Sigmoid colon (tissue), 4 donors: Measurements from ENCODE around the gene CHMP2A.
A peak's percentile ranks its signal among the peaks of the same experiment; 100 is the strongest.

Experiments
- POLR2A ChIP-seq, 2 donors: fragments of 450-650 bp; IDR thresholded peaks; one replicate each; pipeline ENCODE4 v1.6.1; 2016; ENCODE audit warnings: antibody characterized with exemption in 2 of 2, mild to moderate bottlenecking in 2 of 2, moderate library complexity in 2 of 2
- POLR2AphosphoS5 ChIP-seq, 4 donors: sonication (generic); formaldehyde crosslinking; IDR thresholded peaks; one replicate each; pipeline ENCODE4 v1.6.1; 2017; ENCODE audit warnings: antibody characterized with exemption in 4 of 4
- TF ChIP-seq, protein P1 (sequence below), 4 experiments: fragments of 450-650 bp in 3 of 4; fragments of 200-600 bp in 1 of 4; IDR thresholded peaks; one replicate each; pipeline ENCODE4 v1.5.1; 2016 to 2019; ENCODE audit warnings: antibody characterized with exemption in 4 of 4, mild to moderate bottlenecking in 3 of 4, moderate library complexity in 2 of 4

GRCh38 chr19:58572818-58573657 is 18.1 kb upstream of the CHMP2A start, which contains the start of gene MZF1:
- TF ChIP-seq, protein P1, sequence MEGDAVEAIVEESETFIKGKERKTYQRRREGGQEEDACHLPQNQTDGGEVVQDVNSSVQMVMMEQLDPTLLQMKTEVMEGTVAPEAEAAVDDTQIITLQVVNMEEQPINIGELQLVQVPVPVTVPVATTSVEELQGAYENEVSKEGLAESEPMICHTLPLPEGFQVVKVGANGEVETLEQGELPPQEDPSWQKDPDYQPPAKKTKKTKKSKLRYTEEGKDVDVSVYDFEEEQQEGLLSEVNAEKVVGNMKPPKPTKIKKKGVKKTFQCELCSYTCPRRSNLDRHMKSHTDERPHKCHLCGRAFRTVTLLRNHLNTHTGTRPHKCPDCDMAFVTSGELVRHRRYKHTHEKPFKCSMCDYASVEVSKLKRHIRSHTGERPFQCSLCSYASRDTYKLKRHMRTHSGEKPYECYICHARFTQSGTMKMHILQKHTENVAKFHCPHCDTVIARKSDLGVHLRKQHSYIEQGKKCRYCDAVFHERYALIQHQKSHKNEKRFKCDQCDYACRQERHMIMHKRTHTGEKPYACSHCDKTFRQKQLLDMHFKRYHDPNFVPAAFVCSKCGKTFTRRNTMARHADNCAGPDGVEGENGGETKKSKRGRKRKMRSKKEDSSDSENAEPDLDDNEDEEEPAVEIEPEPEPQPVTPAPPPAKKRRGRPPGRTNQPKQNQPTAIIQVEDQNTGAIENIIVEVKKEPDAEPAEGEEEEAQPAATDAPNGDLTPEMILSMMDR (IDR thresholded peaks at IDR 0.05): peak in 1 of 4 experiments; percentile 36
- TF ChIP-seq POLR2A (IDR thresholded peaks at IDR 0.05) (peak; percentile 6 to 44), POLR2AphosphoS5 (IDR thresholded peaks at IDR 0.05) (peak; percentile 28 to 84 (median 69))
